ENCODE measurements around the gene CREBBP. TPM values are rescaled to one million over a fixed set of nuclear protein-coding genes. Genes with fewer than 3 reads are reported as not detected.

Gene CREBBP
- total and polyA plus RNA-seq, 9 of the 15 experiments (the other 6 are each of a cell fraction or from before 2014, with no cell fraction given), result 0.70 to 24.8 (median 5.6) TPM

DNA sequence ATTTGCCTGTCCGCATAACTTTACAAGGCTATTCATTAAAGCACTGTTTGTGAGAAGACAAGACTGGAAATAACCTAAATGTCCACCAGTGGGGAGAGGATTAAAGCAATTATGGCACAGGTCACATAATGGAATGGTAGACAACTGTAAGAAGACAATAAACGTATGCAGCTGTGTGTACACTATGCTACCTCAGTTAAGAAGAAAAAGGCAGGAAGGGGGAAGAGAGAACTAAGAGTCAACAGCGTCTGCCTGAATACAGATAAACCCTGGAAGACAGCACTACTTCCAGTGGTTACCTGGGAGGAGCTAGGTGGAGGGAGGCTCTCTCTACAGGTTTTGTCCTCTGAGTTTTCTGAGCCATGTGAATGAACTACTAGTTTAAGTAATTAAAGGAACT, 15.3 kb downstream of the CREBBP start (continued):
- TF ChIP-seq, protein P1, sequence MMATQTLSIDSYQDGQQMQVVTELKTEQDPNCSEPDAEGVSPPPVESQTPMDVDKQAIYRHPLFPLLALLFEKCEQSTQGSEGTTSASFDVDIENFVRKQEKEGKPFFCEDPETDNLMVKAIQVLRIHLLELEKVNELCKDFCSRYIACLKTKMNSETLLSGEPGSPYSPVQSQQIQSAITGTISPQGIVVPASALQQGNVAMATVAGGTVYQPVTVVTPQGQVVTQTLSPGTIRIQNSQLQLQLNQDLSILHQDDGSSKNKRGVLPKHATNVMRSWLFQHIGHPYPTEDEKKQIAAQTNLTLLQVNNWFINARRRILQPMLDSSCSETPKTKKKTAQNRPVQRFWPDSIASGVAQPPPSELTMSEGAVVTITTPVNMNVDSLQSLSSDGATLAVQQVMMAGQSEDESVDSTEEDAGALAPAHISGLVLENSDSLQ (IDR thresholded peaks at IDR 0.05), result no peak
- TF ChIP-seq TCF3 (CRISPR knock-in tag; IDR thresholded peaks at IDR 0.05) (peak; percentile 42), NUFIP1 (IDR thresholded peaks at IDR 0.05; ENCODE audit: partially characterized antibody) (no peak), ARID1B (IDR thresholded peaks at IDR 0.05) (peak; percentile 31; the same call in 1 of the 2 replicates), POLR3G (IDR thresholded peaks at IDR 0.05; ENCODE audit: extremely low read depth, insufficient read length, insufficient replicate concordance) (no peak), U2AF1 (optimal IDR thresholded peaks at IDR 0.05; ENCODE audit: low read depth, low read length) (no peak), HDGF (IDR thresholded peaks at IDR 0.05) (no peak), SUPT5H (IDR thresholded peaks at IDR 0.05) (no peak), KHSRP (IDR thresholded peaks at IDR 0.05) (no peak), TAF1 (IDR thresholded peaks at IDR 0.05; ENCODE audit: control insufficient read depth, extremely low read depth, insufficient read depth, low read length, severe bottlenecking) (no peak), MCM2 (IDR thresholded peaks at IDR 0.05; ENCODE audit: low read depth) (no peak), NEUROD1 (IDR thresholded peaks at IDR 0.05; ENCODE audit: borderline replicate concordance, low read depth, low read length, partially characterized antibody) (no peak), ZFX (CRISPR knock-in tag; IDR thresholded peaks at IDR 0.05) (no peak), GABPB1 (CRISPR knock-in tag; IDR thresholded peaks at IDR 0.05) (no peak)
- TF ChIP-seq, protein P2, sequence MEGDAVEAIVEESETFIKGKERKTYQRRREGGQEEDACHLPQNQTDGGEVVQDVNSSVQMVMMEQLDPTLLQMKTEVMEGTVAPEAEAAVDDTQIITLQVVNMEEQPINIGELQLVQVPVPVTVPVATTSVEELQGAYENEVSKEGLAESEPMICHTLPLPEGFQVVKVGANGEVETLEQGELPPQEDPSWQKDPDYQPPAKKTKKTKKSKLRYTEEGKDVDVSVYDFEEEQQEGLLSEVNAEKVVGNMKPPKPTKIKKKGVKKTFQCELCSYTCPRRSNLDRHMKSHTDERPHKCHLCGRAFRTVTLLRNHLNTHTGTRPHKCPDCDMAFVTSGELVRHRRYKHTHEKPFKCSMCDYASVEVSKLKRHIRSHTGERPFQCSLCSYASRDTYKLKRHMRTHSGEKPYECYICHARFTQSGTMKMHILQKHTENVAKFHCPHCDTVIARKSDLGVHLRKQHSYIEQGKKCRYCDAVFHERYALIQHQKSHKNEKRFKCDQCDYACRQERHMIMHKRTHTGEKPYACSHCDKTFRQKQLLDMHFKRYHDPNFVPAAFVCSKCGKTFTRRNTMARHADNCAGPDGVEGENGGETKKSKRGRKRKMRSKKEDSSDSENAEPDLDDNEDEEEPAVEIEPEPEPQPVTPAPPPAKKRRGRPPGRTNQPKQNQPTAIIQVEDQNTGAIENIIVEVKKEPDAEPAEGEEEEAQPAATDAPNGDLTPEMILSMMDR (IDR thresholded peaks at IDR 0.05 in 2 of 3, conservative IDR thresholded peaks at IDR 0.05 in 1 of 3; ENCODE audit: insufficient read depth in 2 of 3, low read depth in 1 of 3, low read length in 3 of 3), result no peak
- TF ChIP-seq, protein P3, sequence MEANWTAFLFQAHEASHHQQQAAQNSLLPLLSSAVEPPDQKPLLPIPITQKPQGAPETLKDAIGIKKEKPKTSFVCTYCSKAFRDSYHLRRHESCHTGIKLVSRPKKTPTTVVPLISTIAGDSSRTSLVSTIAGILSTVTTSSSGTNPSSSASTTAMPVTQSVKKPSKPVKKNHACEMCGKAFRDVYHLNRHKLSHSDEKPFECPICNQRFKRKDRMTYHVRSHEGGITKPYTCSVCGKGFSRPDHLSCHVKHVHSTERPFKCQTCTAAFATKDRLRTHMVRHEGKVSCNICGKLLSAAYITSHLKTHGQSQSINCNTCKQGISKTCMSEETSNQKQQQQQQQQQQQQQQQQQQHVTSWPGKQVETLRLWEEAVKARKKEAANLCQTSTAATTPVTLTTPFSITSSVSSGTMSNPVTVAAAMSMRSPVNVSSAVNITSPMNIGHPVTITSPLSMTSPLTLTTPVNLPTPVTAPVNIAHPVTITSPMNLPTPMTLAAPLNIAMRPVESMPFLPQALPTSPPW (CRISPR knock-in tag; IDR thresholded peaks at IDR 0.05), result no peak

All from K562 (cell line).